GM12878 (cell line): ENCODE data around the gene NADSYN1. TPM values are rescaled to one million over a fixed set of nuclear protein-coding genes. Genes with fewer than 3 reads are reported as not detected.

Source experiments
- ATAC-seq: fragments of 200-7000 bp; cut with Tn5 transposase; 3 replicates; pipeline ENCODE4 v1.9.1; 2020; ENCODE audit warnings: mild to moderate bottlenecking, moderate library complexity
- BruUV-seq: library from RNA; stranded (reverse); fragments of 400-500 nt; replicated peaks from 2 replicates; lab custom pipeline; 2021; lab: Mats Ljungman, UMichigan
- CTCF ChIA-PET: fragments of 300-600 bp; sonication (Branson Sonifier 250); formaldehyde crosslinking; extraction: SDS; loops from one replicate; lab custom pipeline; 2021; ENCODE audit warnings: inconsistent platforms; lab: Yijun Ruan, JAX
- POLR2A ChIA-PET: fragments of 350-600 bp; formaldehyde crosslinking; extraction: SDS; loops from one replicate; lab custom pipeline; 2021; ENCODE audit warnings: inconsistent platforms; lab: Charles Lee
- RAD21 ChIA-PET: fragments of 300-600 bp; sonication (Branson Sonifier 250); formaldehyde crosslinking; loops from one replicate; lab custom pipeline; 2023; ENCODE audit warnings: antibody characterized with exemption; ENCODE audit not compliant: unreplicated experiment; lab: Charles Lee
- SMC1A ChIA-PET: fragments of 300-600 bp; sonication (Branson Sonifier 250); formaldehyde crosslinking; loops from one replicate; lab custom pipeline; 2023; ENCODE audit not compliant: unreplicated experiment, uncharacterized antibody; lab: Charles Lee
- DNase-seq: peaks from one replicate; pipeline ENCODE4 v3.0.0-alpha.2; 2011; ENCODE audit warnings: low read depth, low spot score
- FAIRE-seq: peaks from 3 replicates; lab custom pipeline; 2011; peaks lifted over from hg19 to GRCh38; lab: Jason Lieb, UNC
- H2AFZ ChIP-seq: 2 replicates; pipeline ENCODE4 v1.6.0; 2011; ENCODE audit warnings: low read depth, low read length, control low read depth; ENCODE audit not compliant: control insufficient read depth
- H3K27ac ChIP-seq: 2 replicates; pipeline ENCODE4 v1.5.1; 2011; ENCODE audit warnings: control low read depth; ENCODE audit not compliant: control insufficient read depth, insufficient read depth
- H3K27me3 ChIP-seq, 2 experiments: replicated peaks in 1 of 2; 2 replicates each; pipeline versions ENCODE4 v1.6.0 to v1.6.1; 2011; ENCODE audit warnings: low read length in 1 of 2; ENCODE audit not compliant: control insufficient read depth in 2 of 2, insufficient read depth in 2 of 2
- H3K36me3 ChIP-seq, 2 experiments: 2 replicates each; pipeline ENCODE4 v1.5.1; 2011; ENCODE audit warnings: low read length in 1 of 2; ENCODE audit not compliant: control insufficient read depth in 2 of 2, insufficient read depth in 2 of 2
- H3K4me1 ChIP-seq: 2 replicates; pipeline ENCODE4 v1.6.1; 2011; ENCODE audit warnings: mild to moderate bottlenecking, low read length, moderate library complexity, mixed read lengths; ENCODE audit not compliant: control insufficient read depth, insufficient read depth
- H3K4me2 ChIP-seq: 2 replicates; pipeline ENCODE4 v1.6.0; 2011; ENCODE audit warnings: control low read depth; ENCODE audit not compliant: control insufficient read depth, insufficient read depth
- H3K4me3 ChIP-seq: fragments of 200-600 bp; sonication (generic); 2 replicates; pipeline ENCODE4 v1.5.1; 2016
- H3K79me2 ChIP-seq: 2 replicates; pipeline ENCODE4 v1.6.0; 2011; ENCODE audit warnings: low read length; ENCODE audit not compliant: control insufficient read depth, insufficient read depth
- H3K9ac ChIP-seq: 2 replicates; pipeline ENCODE4 v1.8.0; 2011; ENCODE audit warnings: low read length, control low read depth, mixed read lengths; ENCODE audit not compliant: control insufficient read depth, insufficient read depth
- H3K9me3 ChIP-seq: replicated peaks from 3 replicates; pipeline ENCODE4 v1.5.1; 2011; ENCODE audit warnings: mild to moderate bottlenecking, low read length; ENCODE audit not compliant: control insufficient read depth, insufficient read depth
- H4K20me1 ChIP-seq: 2 replicates; pipeline ENCODE4 v1.6.0; 2011; ENCODE audit not compliant: control insufficient read depth, insufficient read depth
- DPF2 ChIP-seq: fragments of 450-650 bp; IDR thresholded peaks from 2 replicates; pipeline ENCODE4 v1.6.1; 2017; ENCODE audit warnings: mild to moderate bottlenecking
- E4F1 ChIP-seq: fragments of 450-650 bp; IDR thresholded peaks from 2 replicates; pipeline ENCODE4 v1.6.1; 2018; ENCODE audit warnings: borderline replicate concordance, mild to moderate bottlenecking; ENCODE audit not compliant: partially characterized antibody
- MLLT1 ChIP-seq: fragments of 450-650 bp; IDR thresholded peaks from 2 replicates; pipeline ENCODE4 v1.6.1; 2016; ENCODE audit warnings: mild to moderate bottlenecking
- MTA2 ChIP-seq: fragments of 450-650 bp; IDR thresholded peaks from 2 replicates; pipeline ENCODE4 v1.6.1; 2016; ENCODE audit warnings: low read depth, mild to moderate bottlenecking, moderate library complexity
- NR2C2 ChIP-seq: IDR thresholded peaks from 2 replicates; pipeline ENCODE4 v1.6.1; 2011; ENCODE audit warnings: borderline replicate concordance, low read depth; ENCODE audit not compliant: control insufficient read depth, insufficient read length
- POLR2AphosphoS2 ChIP-seq: IDR thresholded peaks from 2 replicates; pipeline ENCODE4 v1.6.1; 2011; ENCODE audit warnings: low read depth, mild to moderate bottlenecking, low read length, improper control_type of control experiment, moderate library complexity
- TCF3 ChIP-seq: IDR thresholded peaks from 2 replicates; pipeline ENCODE4 v1.6.1; 2012; ENCODE audit warnings: low read depth, mild to moderate bottlenecking, low read length, borderline replicate concordance; ENCODE audit not compliant: insufficient read depth
- TCF7 ChIP-seq: IDR thresholded peaks from 2 replicates; pipeline ENCODE4 v1.6.1; 2014; ENCODE audit warnings: antibody characterized with exemption, borderline replicate concordance
- USF1 ChIP-seq: IDR thresholded peaks from 2 replicates; pipeline ENCODE4 v1.6.1; 2011; ENCODE audit warnings: borderline replicate concordance, low read depth, mild to moderate bottlenecking, moderate library complexity, mixed read lengths, low read length; ENCODE audit not compliant: insufficient read depth; ENCODE audit errors: extremely low read length
- ZBED1 ChIP-seq: IDR thresholded peaks from 2 replicates; pipeline ENCODE4 v1.6.1; 2016; ENCODE audit warnings: borderline replicate concordance
- ZBTB40 ChIP-seq: fragments of 450-650 bp; IDR thresholded peaks from 2 replicates; pipeline ENCODE4 v1.6.1; 2016; ENCODE audit warnings: mild to moderate bottlenecking, moderate library complexity, borderline replicate concordance
- ZSCAN29 ChIP-seq: fragments of 450-650 bp; IDR thresholded peaks from 2 replicates; pipeline ENCODE4 v1.6.1; 2017; ENCODE audit warnings: mild to moderate bottlenecking, moderate library complexity
- WGBS: methylation state at CpG from one replicate; pipeline ENCODE4 v1.1.6; 2016; ENCODE audit warnings: low lambda C conversion rate; ENCODE audit not compliant: insufficient replicate concordance, insufficient coverage; ENCODE audit errors: missing lambda C conversion rate; 5-methylcytosine and 5-hydroxymethylcytosine counted together
- in situ Hi-C: fragments of 300-500 bp; cut with MboI; formaldehyde crosslinking; loops from 9 replicates; pipeline ENCODE4 v1.14.3; 2018; ENCODE audit warnings: mixed read lengths
- intact Hi-C: fragments of 100-400 bp; cut with micrococcal nuclease; formaldehyde crosslinking; loops from one replicate; pipeline ENCODE4 v1.14.2; 2022; ENCODE audit not compliant: unreplicated experiment
- polyA plus RNA-seq, 11 experiments: library from polyadenylated mRNA; depleted of rRNA in 4 of 11; unstranded in 6 of 11; stranded (reverse) in 5 of 11; fragments of >200 nt; fragmentation: Nextera tagmentation in 4 of 11; fragmentation: Illumina TruSeq in 1 of 11; extraction: Ambion mirVana in 4 of 11; extraction: Trizol in 1 of 11; gene quantifications; 1 replicate in 1 of 11; 2 replicates in 10 of 11; pipeline versions ENCODE4 v1.2.1 to v1.2.3, GENCODE V29; 2011 to 2016; ENCODE audit warnings: inconsistent platforms in 2 of 11, missing spikeins in 2 of 11, low read depth in 1 of 11
- total RNA-seq, 4 experiments: library from RNA; depleted of rRNA in 3 of 4; stranded (reverse); fragments of >200 nt in 3 of 4; fragmentation: Illumina TruSeq in 1 of 4; extraction: Trizol in 1 of 4; gene quantifications; 2 replicates each; pipeline versions ENCODE4 v1.2.1 to v1.2.3, GENCODE V29; 2013 to 2021

Gene NADSYN1
- total and polyA plus RNA-seq, 10 of the 15 experiments (the other 5 are each of a cell fraction or from before 2014, with no cell fraction given) = 12.2 to 90.2 (median 69.5) TPM

- DNase-seq = no peak
- under 1% methylated on average over 40 of the region's 40 CpGs for WGBS
- H3K4me2 ChIP-seq = peak overlapping the region; percentile 69
- ChIA-PET CTCF (interaction anchor here (1.0 kb wide), 1 partner anchor 79 kb away, joined by 3 read pairs; no protein-coding TSS in a partner anchor), RAD21 (interaction anchor here (0.6 to 1.2 kb wide), 8 partner anchors 26 to 635 kb away, joined by 3 to 7 read pairs (median 4); no protein-coding TSS in a partner anchor), SMC1A (interaction anchor here (1.3 kb wide), 1 partner anchor 111 kb away, joined by 6 read pairs; no protein-coding TSS in a partner anchor), POLR2A (interaction anchor here (0.7 to 1.3 kb wide), 7 partner anchors 9 to 476 kb away, joined by 3 to 6 read pairs (median 3); partner anchors contain the start of gene XNDC1N)
- FAIRE-seq = no peak
- H3K9me3 ChIP-seq = no peaks in the 10 kb centered on the region
- peak overlapping the region; percentile 23 for H3K27ac ChIP-seq
- in situ Hi-C loops = no loop called here
- no peaks in the 10 kb centered on the region for H4K20me1 ChIP-seq
- BruUV-seq = no TSS peak
- intact Hi-C loops = no loop called here
- peak; percentile 5 for ATAC-seq
- peak overlapping the region; percentile 92 for H3K4me3 ChIP-seq
- peak overlapping the region; percentile 66 for H2AFZ ChIP-seq
- peaks cover 4 to 8% of the 10 kb centered on the region in 2 experiments; a peak in 3 of 4 replicates for H3K36me3 ChIP-seq
- peaks cover 9% of the 10 kb centered on the region; the same call in 1 of the 2 replicates for H3K4me1 ChIP-seq
- H3K27me3 ChIP-seq = no peaks in the 10 kb centered on the region
- H3K9ac ChIP-seq = peak overlapping the region; percentile 22
- H3K79me2 ChIP-seq = peaks cover 53% of the 10 kb centered on the region
- TF ChIP-seq DPF2 (0 out of 2 replicates have a peak, but pooled peaks have one; percentile 34), MLLT1 (peak; percentile 79), TCF7 (no peak), ZBTB40 (peak; percentile 34; the same call in 1 of the 2 replicates), ZBED1 (no peak), ZSCAN29 (no peak), POLR2AphosphoS2 (no peak), MTA2 (0 out of 2 replicates have a peak, but pooled peaks have one; percentile 36), TCF3 (no peak), E4F1 (peak; percentile 69), NR2C2 (no peak), USF1 (peak; percentile 17)
Observed at GRCh38 chr11:71452199-71453036, 585 bp upstream of the NADSYN1 start.
